HCT116 (cell line): ENCODE results near the gene GALNT2. TPM values are rescaled to one million over a fixed set of nuclear protein-coding genes. Genes with fewer than 3 reads are reported as not detected.

ENCODE experiments used
- ATAC-seq: fragments of 200-7000 bp; cut with Tn5 transposase; 2 replicates; pipeline ENCODE4 v1.9.1; 2020; ENCODE audit warnings: mild to moderate bottlenecking, moderate library complexity
- BruUV-seq: library from RNA; stranded (reverse); fragments of 400-500 nt; replicated peaks from 2 replicates; lab custom pipeline; 2021; lab: Mats Ljungman, UMichigan
- CTCF ChIA-PET: fragments of 300-600 bp; sonication (Branson Sonifier 250); formaldehyde crosslinking; loops from one replicate; lab custom pipeline; 2021; ENCODE audit warnings: antibody characterized with exemption; lab: Charles Lee
- POLR2A ChIA-PET: fragments of 300-600, 350-600 bp; sonication (Branson Sonifier 250); formaldehyde crosslinking; loops from one replicate; lab custom pipeline; 2021; ENCODE audit warnings: antibody characterized with exemption; lab: Charles Lee
- RAD21 ChIA-PET, 2 experiments: fragments of 300-600 bp; sonication (Branson Sonifier 250); formaldehyde crosslinking; loops; one replicate each; lab custom pipeline; 2023; ENCODE audit warnings: low total read pairs in 2 of 2; ENCODE audit not compliant: uncharacterized antibody in 2 of 2, unreplicated experiment in 2 of 2, low non-redundant PET in 1 of 2; lab: Charles Lee
- DNase-seq: peaks from one replicate; pipeline ENCODE4 v3.0.0-alpha.2; 2010; ENCODE audit warnings: low read depth, low spot score
- H2AFZ ChIP-seq: fragments of 200-600 bp; shearing (Covaris generic), sonication (generic); 2 replicates; pipeline ENCODE4 v1.6.1; 2017; ENCODE audit warnings: low read depth, mixed run types, mixed read lengths, antibody characterized with exemption, low read length; ENCODE audit not compliant: poor library complexity, severe bottlenecking
- H3K27ac ChIP-seq: 2 replicates; pipeline ENCODE4 v1.5.1; 2012; ENCODE audit warnings: low read depth, low read length
- H3K27me3 ChIP-seq: fragments of 200-600 bp; sonication (generic); 2 replicates; pipeline ENCODE4 v1.6.1; 2016; ENCODE audit warnings: mixed run types, low read length, mixed read lengths; ENCODE audit not compliant: insufficient read depth
- H3K36me3 ChIP-seq, 2 experiments: fragments of 200-500 bp in 1 of 2; fragments of 200-600 bp in 1 of 2; sonication (Bioruptor generic) in 1 of 2; sonication (generic) in 1 of 2; 2 replicates each; pipeline versions ENCODE4 v1.5.1 to v1.6.1; 2014 to 2016; ENCODE audit warnings: low read length in 2 of 2, inconsistent platforms in 1 of 2, mixed read lengths in 1 of 2, mixed run types in 1 of 2; ENCODE audit not compliant: insufficient read depth in 2 of 2, control insufficient read depth in 1 of 2
- H3K4me1 ChIP-seq, 2 experiments: fragments of 200-600 bp in 1 of 2; sonication (generic) in 1 of 2; 2 replicates each; pipeline versions ENCODE4 v1.5.1 to v1.6.1; 2012 to 2017; ENCODE audit warnings: low read length in 2 of 2, inconsistent platforms in 1 of 2, mild to moderate bottlenecking in 1 of 2, mixed read lengths in 1 of 2, mixed run types in 1 of 2, moderate library complexity in 1 of 2; ENCODE audit not compliant: insufficient read depth in 2 of 2, control insufficient read depth in 1 of 2
- H3K4me2 ChIP-seq: fragments of 200-600 bp; sonication (generic); 2 replicates; pipeline ENCODE4 v1.6.1; 2017; ENCODE audit warnings: mixed run types, low read length, mixed read lengths
- H3K4me3 ChIP-seq, 2 experiments: fragments of 200-600 bp in 1 of 2; sonication (generic) in 1 of 2; replicated peaks in 1 of 2; 2 replicates each; pipeline ENCODE4 v1.5.1; 2011 to 2016; ENCODE audit warnings: low read length in 2 of 2, control low read depth in 1 of 2, low read depth in 1 of 2, mild to moderate bottlenecking in 1 of 2, mixed read lengths in 1 of 2, mixed run types in 1 of 2
- H3K79me2 ChIP-seq: fragments of 200-600 bp; sonication (generic); 2 replicates; pipeline ENCODE4 v1.6.1; 2017; ENCODE audit warnings: mild to moderate bottlenecking, mixed run types, low read length, moderate library complexity, mixed read lengths; ENCODE audit not compliant: insufficient read depth
- H3K9ac ChIP-seq: fragments of 200-600 bp; sonication (generic); 2 replicates; pipeline ENCODE4 v1.6.1; 2016; ENCODE audit warnings: low read length, mixed read lengths
- H3K9me2 ChIP-seq: fragments of 200-600 bp; sonication (generic), shearing (Covaris generic); 2 replicates; pipeline ENCODE4 v1.6.1; 2017; ENCODE audit warnings: mixed run types, mild to moderate bottlenecking, moderate library complexity; ENCODE audit not compliant: insufficient read depth
- H3K9me3 ChIP-seq, 2 experiments: fragments of 200-500 bp in 1 of 2; fragments of 200-600 bp in 1 of 2; sonication (Bioruptor generic) in 1 of 2; sonication (generic) in 1 of 2; 2 replicates each; pipeline ENCODE4 v1.6.1; 2014 to 2017; ENCODE audit warnings: low read length in 2 of 2, mixed read lengths in 2 of 2, inconsistent platforms in 1 of 2, low read depth in 1 of 2, mild to moderate bottlenecking in 1 of 2, mixed run types in 1 of 2, moderate library complexity in 1 of 2; ENCODE audit not compliant: control insufficient read depth in 1 of 2, insufficient read depth in 1 of 2
- H4K20me1 ChIP-seq: fragments of 200-600 bp; sonication (generic), shearing (Covaris generic); 2 replicates; pipeline ENCODE4 v1.6.1; 2017; ENCODE audit warnings: mixed run types, mild to moderate bottlenecking, moderate library complexity; ENCODE audit not compliant: insufficient read depth
- CBX3 ChIP-seq: IDR thresholded peaks from 2 replicates; pipeline ENCODE4 v1.6.1; 2012; ENCODE audit warnings: low read depth
- EGR1 ChIP-seq: IDR thresholded peaks from 2 replicates; pipeline ENCODE4 v1.6.1; 2012; ENCODE audit warnings: low read depth
- ELF1 ChIP-seq: IDR thresholded peaks from 2 replicates; pipeline ENCODE4 v1.6.1; 2012; ENCODE audit warnings: low read depth, borderline replicate concordance
- EZH2 ChIP-seq: fragments of 200-600 bp; sonication (generic); IDR thresholded peaks from 2 replicates; pipeline ENCODE4 v1.6.1; 2017; ENCODE audit warnings: antibody characterized with exemption, mixed run types
- EZH2phosphoT487 ChIP-seq: fragments of 200-600 bp; IDR thresholded peaks from 2 replicates; pipeline ENCODE4 v1.6.1; 2018; ENCODE audit warnings: antibody characterized with exemption, borderline replicate concordance
- FOSL1 ChIP-seq: IDR thresholded peaks from 2 replicates; pipeline ENCODE4 v1.6.1; 2012; ENCODE audit warnings: low read depth
- JUND ChIP-seq: IDR thresholded peaks from 2 replicates; pipeline ENCODE4 v1.6.1; 2012
- POLR2A ChIP-seq: IDR thresholded peaks from 2 replicates; pipeline ENCODE4 v1.7.0; 2011; ENCODE audit warnings: borderline replicate concordance; ENCODE audit not compliant: insufficient read depth, insufficient read length; ENCODE audit errors: extremely low read depth
- POLR2AphosphoS5 ChIP-seq: IDR thresholded peaks from 2 replicates; pipeline ENCODE4 v1.6.1; 2011; ENCODE audit warnings: mild to moderate bottlenecking, low read depth, low read length, moderate library complexity
- RAD21 ChIP-seq: IDR thresholded peaks from 2 replicates; pipeline ENCODE4 v1.6.1; 2012; ENCODE audit warnings: low read depth, mild to moderate bottlenecking
- SIN3A ChIP-seq: IDR thresholded peaks from 2 replicates; pipeline ENCODE4 v1.6.1; 2012; ENCODE audit warnings: low read depth
- SP1 ChIP-seq: IDR thresholded peaks from 2 replicates; pipeline ENCODE4 v1.6.1; 2012; ENCODE audit warnings: low read depth
- SRF ChIP-seq: IDR thresholded peaks from 2 replicates; pipeline ENCODE4 v1.6.1; 2012; ENCODE audit warnings: low read depth
- YY1 ChIP-seq: IDR thresholded peaks from 2 replicates; pipeline ENCODE4 v1.6.1; 2011; ENCODE audit warnings: low read length, low read depth, moderate library complexity, mild to moderate bottlenecking; ENCODE audit not compliant: insufficient replicate concordance; ENCODE audit errors: extremely low read depth
- ZNF274 ChIP-seq: fragments of 200-500 bp; sonication (Bioruptor generic); IDR thresholded peaks from 2 replicates; pipeline ENCODE4 v1.6.1; 2014; ENCODE audit warnings: mild to moderate bottlenecking, low read depth, low read length, inconsistent platforms
- intact Hi-C: fragments of 100-400 bp; cut with micrococcal nuclease; formaldehyde crosslinking; loops from 2 replicates; pipeline ENCODE4 v1.10.0; 2022
- total RNA-seq: library from RNA; stranded (reverse); gene quantifications from one replicate; pipeline ENCODE4 v1.2.1, GENCODE V29; 2021; ENCODE audit not compliant: unreplicated experiment
- TF ChIP-seq, protein P1 (sequence below): IDR thresholded peaks from 2 replicates; pipeline ENCODE4 v1.6.1; 2011; ENCODE audit warnings: mild to moderate bottlenecking, low read length, moderate library complexity; ENCODE audit not compliant: insufficient replicate concordance; ENCODE audit errors: extremely low read depth
- TF ChIP-seq, protein P2 (sequence below): IDR thresholded peaks from 2 replicates; pipeline ENCODE4 v1.6.1; 2012
- TF ChIP-seq, protein P3 (sequence below): IDR thresholded peaks from 2 replicates; pipeline ENCODE4 v1.6.1; 2012; ENCODE audit warnings: low read depth
- TF ChIP-seq, protein P4 (sequence below): IDR thresholded peaks from 2 replicates; pipeline ENCODE4 v1.6.1; 2012

The GALNT2 gene
- total RNA-seq, 1 experiment from 2014 or later, result 40.8 TPM

DNA sequence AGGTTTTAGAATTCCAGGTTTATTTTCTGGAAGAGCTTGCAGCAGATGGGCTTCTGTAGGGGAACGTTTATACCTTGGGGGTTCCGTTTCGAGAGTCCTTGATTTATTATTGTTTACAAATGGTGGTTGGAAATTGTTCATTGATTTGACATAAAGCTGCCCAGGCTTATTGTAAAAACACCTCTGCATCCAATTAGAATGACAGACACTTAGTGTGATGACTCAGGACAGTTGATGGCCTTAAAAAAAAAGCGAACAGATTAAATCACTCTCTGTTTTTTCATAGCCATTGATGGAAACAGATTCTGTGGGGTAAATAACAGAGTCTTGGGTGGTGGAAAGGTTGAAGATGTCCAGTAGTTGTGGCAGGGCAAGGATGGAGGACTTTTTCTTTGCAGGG is 35.4 kb downstream of the GALNT2 start:
- H3K9me3 ChIP-seq, result no peaks in the 10 kb centered on the region
- CTCF ChIA-PET, result no interaction called here
- peaks cover 30 to 49% of the 10 kb centered on the region in 2 experiments for H3K4me1 ChIP-seq
- no peaks in the 10 kb centered on the region for H3K27me3 ChIP-seq
- peaks cover 13% of the 10 kb centered on the region for H3K79me2 ChIP-seq
- TF ChIP-seq JUND (no peak), ELF1 (no peak), CBX3 (no peak), RAD21 (no peak), FOSL1 (no peak), POLR2AphosphoS5 (no peak), SP1 (no peak), ZNF274 (no peak), SIN3A (no peak), YY1 (no peak), SRF (no peak), EZH2 (no peak), POLR2A (no peak), EZH2phosphoT487 (no peak), EGR1 (no peak)
- TF ChIP-seq, protein P1, sequence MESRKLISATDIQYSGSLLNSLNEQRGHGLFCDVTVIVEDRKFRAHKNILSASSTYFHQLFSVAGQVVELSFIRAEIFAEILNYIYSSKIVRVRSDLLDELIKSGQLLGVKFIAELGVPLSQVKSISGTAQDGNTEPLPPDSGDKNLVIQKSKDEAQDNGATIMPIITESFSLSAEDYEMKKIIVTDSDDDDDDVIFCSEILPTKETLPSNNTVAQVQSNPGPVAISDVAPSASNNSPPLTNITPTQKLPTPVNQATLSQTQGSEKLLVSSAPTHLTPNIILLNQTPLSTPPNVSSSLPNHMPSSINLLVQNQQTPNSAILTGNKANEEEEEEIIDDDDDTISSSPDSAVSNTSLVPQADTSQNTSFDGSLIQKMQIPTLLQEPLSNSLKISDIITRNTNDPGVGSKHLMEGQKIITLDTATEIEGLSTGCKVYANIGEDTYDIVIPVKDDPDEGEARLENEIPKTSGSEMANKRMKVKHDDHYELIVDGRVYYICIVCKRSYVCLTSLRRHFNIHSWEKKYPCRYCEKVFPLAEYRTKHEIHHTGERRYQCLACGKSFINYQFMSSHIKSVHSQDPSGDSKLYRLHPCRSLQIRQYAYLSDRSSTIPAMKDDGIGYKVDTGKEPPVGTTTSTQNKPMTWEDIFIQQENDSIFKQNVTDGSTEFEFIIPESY, result no peak
- TF ChIP-seq, protein P2, sequence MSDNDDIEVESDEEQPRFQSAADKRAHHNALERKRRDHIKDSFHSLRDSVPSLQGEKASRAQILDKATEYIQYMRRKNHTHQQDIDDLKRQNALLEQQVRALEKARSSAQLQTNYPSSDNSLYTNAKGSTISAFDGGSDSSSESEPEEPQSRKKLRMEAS, result no peak
- TF ChIP-seq, protein P3, sequence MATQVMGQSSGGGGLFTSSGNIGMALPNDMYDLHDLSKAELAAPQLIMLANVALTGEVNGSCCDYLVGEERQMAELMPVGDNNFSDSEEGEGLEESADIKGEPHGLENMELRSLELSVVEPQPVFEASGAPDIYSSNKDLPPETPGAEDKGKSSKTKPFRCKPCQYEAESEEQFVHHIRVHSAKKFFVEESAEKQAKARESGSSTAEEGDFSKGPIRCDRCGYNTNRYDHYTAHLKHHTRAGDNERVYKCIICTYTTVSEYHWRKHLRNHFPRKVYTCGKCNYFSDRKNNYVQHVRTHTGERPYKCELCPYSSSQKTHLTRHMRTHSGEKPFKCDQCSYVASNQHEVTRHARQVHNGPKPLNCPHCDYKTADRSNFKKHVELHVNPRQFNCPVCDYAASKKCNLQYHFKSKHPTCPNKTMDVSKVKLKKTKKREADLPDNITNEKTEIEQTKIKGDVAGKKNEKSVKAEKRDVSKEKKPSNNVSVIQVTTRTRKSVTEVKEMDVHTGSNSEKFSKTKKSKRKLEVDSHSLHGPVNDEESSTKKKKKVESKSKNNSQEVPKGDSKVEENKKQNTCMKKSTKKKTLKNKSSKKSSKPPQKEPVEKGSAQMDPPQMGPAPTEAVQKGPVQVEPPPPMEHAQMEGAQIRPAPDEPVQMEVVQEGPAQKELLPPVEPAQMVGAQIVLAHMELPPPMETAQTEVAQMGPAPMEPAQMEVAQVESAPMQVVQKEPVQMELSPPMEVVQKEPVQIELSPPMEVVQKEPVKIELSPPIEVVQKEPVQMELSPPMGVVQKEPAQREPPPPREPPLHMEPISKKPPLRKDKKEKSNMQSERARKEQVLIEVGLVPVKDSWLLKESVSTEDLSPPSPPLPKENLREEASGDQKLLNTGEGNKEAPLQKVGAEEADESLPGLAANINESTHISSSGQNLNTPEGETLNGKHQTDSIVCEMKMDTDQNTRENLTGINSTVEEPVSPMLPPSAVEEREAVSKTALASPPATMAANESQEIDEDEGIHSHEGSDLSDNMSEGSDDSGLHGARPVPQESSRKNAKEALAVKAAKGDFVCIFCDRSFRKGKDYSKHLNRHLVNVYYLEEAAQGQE, result no peak
- TF ChIP-seq, protein P4, sequence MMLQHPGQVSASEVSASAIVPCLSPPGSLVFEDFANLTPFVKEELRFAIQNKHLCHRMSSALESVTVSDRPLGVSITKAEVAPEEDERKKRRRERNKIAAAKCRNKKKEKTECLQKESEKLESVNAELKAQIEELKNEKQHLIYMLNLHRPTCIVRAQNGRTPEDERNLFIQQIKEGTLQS, result no peak
- TF ChIP-seq, all 23 proteins: peak for 0
- DNase-seq (no peak), ATAC-seq (no peak)
- Histone ChIP-seq H3K4me2 (no peak overlapping the region), H3K9me2 (no peaks in the 10 kb centered on the region), H4K20me1 (no peaks in the 10 kb centered on the region), H3K4me3 (no peak overlapping the region), H3K9ac (no peak overlapping the region), H3K27ac (no peak overlapping the region), H2AFZ (no peak overlapping the region), H3K36me3 (no peaks in the 10 kb centered on the region)
- ChIA-PET RAD21 (no interaction called here), POLR2A (no interaction called here)
- intact Hi-C loops, result no loop called here
- BruUV-seq, result no TSS peak
